SK-N-MC (cell line): Measurements from ENCODE around the gene IFT43.
"Not testable (repeated sequence)": the region's sequence is repeated elsewhere in the genome, so short reads cannot be mapped to it uniquely, and the experiment has no call there.

ENCODE experiments used
- FOXP2 ChIP-seq: optimal IDR thresholded peaks from 2 replicates; pipeline ENCODE3; 2011; ENCODE audit warnings: mild to moderate bottlenecking, moderate library complexity; ENCODE audit not compliant: insufficient read depth; ENCODE audit errors: extremely low read length, control extremely low read depth
- POLR2AphosphoS5 ChIP-seq: IDR thresholded peaks from 2 replicates; pipeline ENCODE4 v1.6.1; 2012; ENCODE audit warnings: mild to moderate bottlenecking, low read depth, low read length, borderline replicate concordance

GRCh38 chr14:76009627-76010026, 24.1 kb downstream of the IFT43 start:
- not testable (repeated sequence) for TF ChIP-seq FOXP2, POLR2AphosphoS5
